Right ventricle myocardium inferior (tissue), 1 donor: ENCODE measurements around the gene RAB3IL1. TPM values are rescaled to one million over a fixed set of nuclear protein-coding genes. Genes with fewer than 3 reads are reported as not detected.
A peak's percentile ranks its signal among the peaks of the same experiment; 100 is the strongest.

ENCODE experiments used
- ATAC-seq: fragments of 200-7000 bp; cut with Tn5 transposase; one replicate; pipeline ENCODE4 v1.9.1; 2020; ENCODE audit warnings: mild to moderate bottlenecking, moderate library complexity
- DNase-seq: peaks from one replicate; pipeline ENCODE4 v3.0.0; 2021; ENCODE audit errors: missing footprints
- intact Hi-C: fragments of 100-400 bp; cut with DNase I; formaldehyde crosslinking; loops from one replicate; pipeline ENCODE4 v1.11.0; 2022
- total RNA-seq: library from RNA; stranded (reverse); fragmentation: NEBNext Ultra II Directional; extraction: Animal tissue kit (Norgen Biotek cat#: 25700); gene quantifications from one replicate; pipeline ENCODE4 v1.2.1, GENCODE V29; 2021
- donor health status: DM: no; HTN: yes; CAD: no; lungs with severe emphysema.

Gene RAB3IL1
- total RNA-seq, 1 donor from 2014 or later, result 14.0 TPM

DNA sequence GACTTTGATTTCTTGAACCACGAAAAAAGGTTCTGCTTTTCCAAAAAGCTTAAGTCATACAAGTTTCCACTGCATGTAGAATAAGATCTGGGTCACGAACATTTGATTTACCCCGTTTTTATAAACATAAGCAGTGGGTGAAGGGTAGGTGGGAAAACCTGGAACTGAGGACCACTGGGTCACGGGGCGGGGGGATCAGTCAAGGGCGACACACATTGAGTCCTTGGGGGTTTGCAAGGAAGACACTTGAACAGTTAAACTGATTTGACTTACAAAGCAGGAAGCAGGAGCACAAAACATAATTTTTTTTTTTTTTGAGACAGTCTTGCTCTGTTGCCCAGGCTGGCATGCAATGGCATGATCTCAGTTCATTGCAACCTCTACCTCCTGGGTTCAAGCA, 36.9 kb downstream of the RAB3IL1 start:
- DNase-seq (no peak), ATAC-seq (no peak)
- intact Hi-C loops, result no loop called here

GRCh38 chr11:61880031-61880430, 37.3 kb downstream of the RAB3IL1 start:
- ATAC-seq, result no peak
- DNase-seq, result no peak
- intact Hi-C loops, result no loop called here

DNA sequence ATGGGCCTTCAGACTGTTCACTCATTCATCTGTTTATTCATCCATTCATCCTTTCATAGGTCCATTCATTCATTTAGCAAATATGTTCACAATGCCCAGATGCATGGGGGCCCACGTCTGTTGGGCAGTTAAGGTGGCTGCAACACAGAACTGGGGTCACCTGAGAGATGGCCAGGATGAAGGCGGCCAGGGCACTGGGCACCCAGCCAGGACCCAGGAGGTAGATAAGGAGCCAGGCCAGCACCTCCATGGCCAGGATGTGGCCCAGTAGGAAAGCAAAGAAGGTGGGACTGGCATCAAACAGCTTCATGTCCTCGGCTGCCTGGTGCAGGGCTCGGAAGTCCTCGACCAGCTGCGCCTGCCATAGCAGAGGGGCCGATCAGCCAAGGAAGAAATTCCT, 38.2 kb downstream of the RAB3IL1 start:
- no peak for ATAC-seq
- intact Hi-C loops, result no loop called here
- DNase-seq, result peak; percentile 72

DNA sequence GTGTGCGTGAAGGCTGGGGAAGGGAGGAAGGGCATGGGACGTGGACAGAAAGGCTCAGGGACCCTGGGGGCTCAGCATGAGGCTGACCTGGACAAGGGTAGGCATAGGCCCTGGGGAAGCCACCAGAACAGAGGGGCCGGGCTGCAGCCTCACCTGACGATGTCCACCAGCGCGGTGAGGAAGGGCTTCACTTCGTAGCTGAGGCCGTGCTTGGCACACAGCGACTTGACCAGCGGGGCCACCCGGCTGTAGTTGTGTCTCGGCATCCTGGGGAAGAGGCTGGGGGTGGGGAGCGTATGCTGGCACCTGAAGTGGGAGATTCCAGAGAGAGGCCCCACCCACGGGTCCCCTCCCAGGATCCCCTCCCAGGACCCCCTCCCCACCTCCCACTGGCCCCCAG, 41.7 kb downstream of the RAB3IL1 start:
- intact Hi-C loops, result loop anchor here (2.0 kb wide), 1 partner anchor 13 kb away; no protein-coding TSS in a partner anchor
- no peak for ATAC-seq
- no peak for DNase-seq

DNA sequence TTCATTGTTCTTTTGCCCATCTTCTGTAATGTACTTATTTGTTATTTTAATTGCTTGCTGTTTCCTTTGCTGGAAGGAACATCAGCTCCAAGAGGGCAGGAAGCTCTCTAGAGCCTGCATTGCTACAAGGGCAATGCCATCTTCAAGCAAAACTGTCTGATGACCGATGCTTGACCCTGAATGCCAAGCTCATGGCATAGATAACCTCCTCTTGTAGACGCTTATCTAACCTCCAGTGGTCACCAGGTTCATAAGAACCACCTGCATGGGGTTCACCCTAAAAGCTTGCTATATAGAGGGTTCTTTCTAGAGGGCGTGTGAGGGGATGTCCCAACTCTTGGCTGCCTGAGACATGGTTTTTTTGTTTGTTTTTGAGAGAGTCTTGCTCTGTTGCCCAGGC, 42.5 kb downstream of the RAB3IL1 start:
- DNase-seq, result no peak
- ATAC-seq, result no peak
- intact Hi-C loops, result loop anchor here (2.0 kb wide), 1 partner anchor 14 kb away; no protein-coding TSS in a partner anchor

DNA sequence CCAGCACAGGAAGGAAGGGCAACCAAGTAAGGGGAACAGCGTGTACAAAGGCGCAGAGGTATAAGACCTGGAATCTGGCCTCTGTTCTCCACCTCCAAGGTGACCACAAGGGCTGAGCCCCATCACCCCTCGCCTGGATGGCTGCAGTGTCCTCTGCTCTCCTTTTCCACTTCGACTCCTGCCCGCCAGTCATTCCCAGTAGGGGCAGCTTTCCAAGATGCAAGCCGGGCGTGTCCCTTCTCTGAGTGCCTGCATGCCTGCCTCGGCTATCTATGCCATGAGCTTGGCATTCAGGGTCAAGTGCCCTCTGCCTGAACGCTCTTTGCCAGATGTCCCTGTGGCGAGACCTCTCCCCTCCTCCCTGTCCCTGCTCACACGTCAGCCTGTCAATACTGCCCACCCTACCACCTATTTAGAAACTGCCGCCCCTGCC, 43.0 kb downstream of the RAB3IL1 start:
- intact Hi-C loops, result loop anchor here (2.0 kb wide), 1 partner anchor 14 kb away; no protein-coding TSS in a partner anchor
- DNase-seq (peak; percentile 81), ATAC-seq (peak; percentile 66)

DNA sequence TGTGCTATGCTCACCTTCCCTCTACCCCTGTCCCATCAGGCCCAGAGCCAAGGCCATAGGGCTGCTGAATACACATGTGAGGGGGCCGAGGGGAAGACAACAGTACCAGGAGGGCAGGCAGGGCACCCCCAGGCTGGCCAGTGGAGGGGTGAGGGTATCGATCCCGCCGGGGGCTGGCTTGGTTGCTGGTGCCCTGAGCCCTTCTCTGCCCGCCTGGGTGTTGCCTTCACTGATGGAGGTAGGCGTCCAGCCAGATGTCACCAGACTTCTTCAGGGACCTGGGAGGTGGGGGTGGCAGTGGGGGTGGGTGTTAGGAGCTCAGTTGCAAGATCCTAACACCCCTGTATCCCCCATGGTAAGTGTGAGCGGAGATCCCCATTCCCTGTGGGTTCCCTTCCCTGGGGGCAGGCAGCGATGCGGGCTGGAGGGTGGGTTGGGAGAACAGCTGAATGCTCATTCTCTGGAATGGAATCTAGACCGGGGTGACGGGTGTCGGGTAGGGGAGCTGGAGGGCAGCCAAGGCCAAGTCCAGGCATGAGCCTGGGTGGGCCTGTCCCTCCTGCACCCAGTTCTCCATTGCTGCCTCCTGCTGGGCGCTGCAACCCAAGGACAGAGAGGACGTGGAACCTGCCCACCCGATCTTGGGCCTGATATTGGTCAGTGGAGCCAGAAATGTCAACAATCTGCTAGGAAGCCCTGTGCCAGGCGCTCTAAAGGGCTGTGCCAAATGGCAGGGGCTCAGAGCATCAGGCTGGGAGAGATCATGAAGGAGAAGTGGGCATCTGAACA, 43.6 kb downstream of the RAB3IL1 start:
- intact Hi-C loops, result loop anchor here (2.0 kb wide), 1 partner anchor 15 kb away; no protein-coding TSS in a partner anchor
- DNase-seq (no peak), ATAC-seq (peak; percentile 26)

- ATAC-seq, result no peak
- intact Hi-C loops, result no loop called here
- DNase-seq, result no peak
These were observed 44.3 kb downstream of the RAB3IL1 start for GRCh38 chr11:61872935-61873565.

GRCh38 chr11:61871158-61871597, 46.2 kb downstream of the RAB3IL1 start:
- intact Hi-C loops, result loop anchor here (1.0 to 2.0 kb wide), 3 partner anchors 28 to 76 kb away; no protein-coding TSS in a partner anchor
- peak; percentile 86 for ATAC-seq
- peak; percentile 91 for DNase-seq

- DNase-seq (peak; percentile 11), ATAC-seq (no peak)
- intact Hi-C loops, result loop anchor here (1.0 to 2.0 kb wide), 3 partner anchors 28 to 77 kb away; no protein-coding TSS in a partner anchor
These were observed 46.8 kb downstream of the RAB3IL1 start for GRCh38 chr11:61870541-61871031.

DNA sequence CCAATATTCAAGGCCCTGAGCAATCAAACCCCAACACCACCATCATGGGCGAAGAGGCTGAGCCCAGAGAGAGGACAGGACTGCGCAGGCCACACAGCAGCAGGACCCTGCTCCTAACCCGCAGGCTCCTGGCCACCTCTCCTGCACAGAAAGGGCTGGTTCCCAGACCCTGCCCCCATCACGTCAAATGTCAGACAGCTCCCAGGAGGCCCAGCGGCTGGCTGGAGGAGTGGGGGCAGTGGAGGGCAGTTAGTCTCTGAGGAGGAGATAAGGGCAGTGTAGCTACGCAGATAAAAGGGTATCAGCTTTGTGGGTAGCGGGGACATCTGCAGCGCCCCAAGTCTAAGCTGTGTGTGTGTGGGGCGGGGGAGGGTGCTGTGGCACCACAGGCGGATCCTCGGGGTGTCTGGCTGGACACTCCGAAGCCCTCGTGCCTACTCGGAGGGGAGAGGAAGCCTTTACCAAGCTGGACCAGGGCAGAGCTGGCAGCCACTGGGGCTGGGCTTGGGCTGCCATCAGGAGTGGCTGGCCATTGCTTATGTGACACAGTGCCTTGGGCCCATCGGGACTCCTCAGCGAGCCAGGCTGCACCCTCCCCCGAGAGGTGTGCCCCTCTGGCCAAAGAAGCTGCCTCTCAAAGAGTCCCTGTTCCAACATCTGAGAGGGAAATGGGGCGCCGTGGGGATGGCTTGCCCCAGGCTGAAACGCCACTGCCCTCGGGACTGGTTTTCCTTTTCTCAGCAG, 47.5 kb downstream of the RAB3IL1 start:
- intact Hi-C loops, result loop anchor here (2.0 kb wide), 2 partner anchors 29 to 73 kb away; no protein-coding TSS in a partner anchor
- no peak for ATAC-seq
- peak; percentile 64 for DNase-seq

- peak; percentile 31 for DNase-seq
- intact Hi-C loops, result no loop called here
- ATAC-seq, result no peak
These were observed 48.0 kb downstream of the RAB3IL1 start for GRCh38 chr11:61869429-61869707.

DNA sequence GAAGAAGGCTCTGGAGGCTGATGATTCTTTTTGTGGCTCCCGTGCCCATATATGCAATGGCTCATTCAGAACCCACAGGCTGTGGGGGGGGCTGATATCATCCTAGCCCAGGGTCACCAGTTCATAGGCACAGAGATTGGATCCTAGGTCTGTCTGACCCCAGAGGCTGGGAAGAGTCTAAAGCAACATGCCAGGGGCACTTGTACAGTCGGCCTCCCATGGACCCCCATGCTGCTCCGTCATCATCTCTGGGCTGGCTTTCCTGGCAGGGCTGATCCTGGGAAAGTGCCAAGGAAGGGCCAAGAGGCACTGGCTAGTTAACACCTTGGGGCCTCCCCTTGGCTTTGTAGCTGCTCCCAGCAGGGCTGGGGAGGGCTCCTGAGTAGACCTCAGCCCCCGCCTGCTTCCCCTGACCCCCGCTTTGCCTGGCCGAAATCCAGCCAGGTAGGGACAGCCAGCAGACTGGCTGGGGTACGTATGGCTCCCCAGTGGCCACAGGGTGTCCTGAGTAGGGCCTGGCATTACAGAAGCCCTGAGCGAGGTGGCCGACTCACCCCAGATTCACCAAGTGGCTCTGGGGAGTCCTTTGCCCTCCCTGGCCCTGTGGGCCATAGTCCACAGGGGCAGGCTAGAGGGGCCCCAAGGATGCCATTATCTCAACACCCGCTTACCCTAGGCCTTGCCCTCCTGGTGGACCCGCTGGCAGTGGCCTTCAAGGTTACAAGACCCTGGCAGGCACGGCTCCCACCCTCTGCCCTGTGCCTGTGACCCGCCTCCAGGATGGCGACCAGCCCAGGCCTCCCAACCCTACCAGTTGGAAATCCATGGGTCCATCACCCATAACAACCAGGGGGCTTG, 48.6 kb downstream of the RAB3IL1 start:
- DNase-seq, result peak; percentile 9
- ATAC-seq, result no peak
- intact Hi-C loops, result no loop called here

- ATAC-seq (no peak), DNase-seq (no peak)
- intact Hi-C loops, result no loop called here
These were observed 50.4 kb downstream of the RAB3IL1 start for GRCh38 chr11:61866958-61867343.

GRCh38 chr11:61866231-61866957, 51.0 kb downstream of the RAB3IL1 start:
- intact Hi-C loops, result no loop called here
- DNase-seq (peak; percentile 32), ATAC-seq (no peak)

- intact Hi-C loops, result loop anchor here (5.0 kb wide), 1 partner anchor 38 kb away; the partner anchor contains the start of gene FADS2
- peak; percentile 62 for DNase-seq
- ATAC-seq, result no peak
These were observed 52.3 kb downstream of the RAB3IL1 start for GRCh38 chr11:61864814-61865775.
